Measurements from ENCODE around the gene TTLL10.

TTLL10 gene

GRCh38 chr1:1205769-1206375, 32.2 kb downstream of the TTLL10 start:
- Histone ChIP-seq H3K27ac (no peak overlapping the region), H3K4me3 (peak overlapping the region; percentile 63)
- no peak for TF ChIP-seq CTCF (IDR thresholded peaks at IDR 0.05)
- DNase-seq (ENCODE audit: low spot score): no peak

- H3K27ac ChIP-seq: no peak within 1 kb of the TSS
Measured at GRCh38 chr1:1206376-1206965, 32.8 kb downstream of the TTLL10 start, which contains the start of gene TNFRSF18. TSS of gene TNFRSF18 (minus strand) at chr1:1206592. CDS start at chr1:1206571, 21 bp downstream.

GRCh38 chr1:1206966-1207531, 33.4 kb downstream of the TTLL10 start:
- TF ChIP-seq CTCF (IDR thresholded peaks at IDR 0.05): no peak
- no peak for DNase-seq (ENCODE audit: low spot score)
- H3K27ac ChIP-seq: no peak overlapping the region
- no peak overlapping the region for H3K4me3 ChIP-seq

More at GRCh38 chr1:1206376-1206965, 32.8 kb downstream of the TTLL10 start, which contains the start of gene TNFRSF18:
- DNase-seq (ENCODE audit: low spot score): no peak
- H3K4me3 ChIP-seq: peak within 1 kb of the TSS; percentile 63
- TF ChIP-seq CTCF (IDR thresholded peaks at IDR 0.05): no peak

GRCh38 chr1:1207571-1207892, 33.9 kb downstream of the TTLL10 start:
- Histone ChIP-seq H3K4me3 (no peak overlapping the region), H3K27ac (no peak overlapping the region)
- no peak for TF ChIP-seq CTCF (IDR thresholded peaks at IDR 0.05)
- DNase-seq (ENCODE audit: low spot score): no peak

- no peak for DNase-seq (ENCODE audit: low spot score)
- no peak for TF ChIP-seq CTCF (IDR thresholded peaks at IDR 0.05)
- H3K4me3 ChIP-seq: no peak overlapping the region
- no peak overlapping the region for H3K27ac ChIP-seq
Measured at GRCh38 chr1:1208713-1209433, 35.2 kb downstream of the TTLL10 start.

GRCh38 chr1:1210726-1211540, 37.3 kb downstream of the TTLL10 start:
- Histone ChIP-seq H3K4me3 (no peak overlapping the region), H3K27ac (no peak overlapping the region)
- no peak for DNase-seq (ENCODE audit: low spot score)
- TF ChIP-seq CTCF (IDR thresholded peaks at IDR 0.05): no peak
